Smooth muscle cell (in vitro differentiated cells): ENCODE data around the gene CINP. TPM values are rescaled to one million over a fixed set of nuclear protein-coding genes. Genes with fewer than 3 reads are reported as not detected.

ENCODE experiments used
- DNase-seq: peaks from one replicate; lab custom pipeline; 2025; ENCODE audit not compliant: unreplicated experiment; lab: John Stamatoyannopoulos, UW
- H2AFZ ChIP-seq: fragments of 200-600 bp; sonication (generic); 2 replicates; pipeline ENCODE4 v1.6.0; 2016; ENCODE audit warnings: antibody characterized with exemption, low read depth, mild to moderate bottlenecking
- H3F3A ChIP-seq: fragments of 200-600 bp; sonication (generic); 2 replicates; pipeline ENCODE4 v1.6.0; 2017; ENCODE audit warnings: antibody characterized with exemption, low read depth
- H3K27ac ChIP-seq: fragments of 200-600 bp; sonication (generic); 2 replicates; pipeline ENCODE4 v1.5.1; 2016; ENCODE audit warnings: low read depth, mild to moderate bottlenecking
- H3K27me3 ChIP-seq: fragments of 200-600 bp; sonication (generic); 2 replicates; pipeline ENCODE4 v1.6.1; 2016; ENCODE audit warnings: low read depth, mild to moderate bottlenecking
- H3K36me3 ChIP-seq: fragments of 200-600 bp; sonication (generic); 2 replicates; pipeline ENCODE4 v1.5.1; 2016; ENCODE audit warnings: low read depth
- H3K4me1 ChIP-seq: fragments of 200-600 bp; sonication (generic); 2 replicates; pipeline ENCODE4 v1.5.1; 2016; ENCODE audit warnings: low read depth
- H3K4me2 ChIP-seq: fragments of 200-600 bp; sonication (generic); 2 replicates; pipeline ENCODE4 v1.6.0; 2016; ENCODE audit warnings: mild to moderate bottlenecking
- H3K4me3 ChIP-seq: fragments of 200-600 bp; sonication (generic); 2 replicates; pipeline ENCODE4 v1.5.1; 2016; ENCODE audit warnings: mild to moderate bottlenecking
- H3K79me2 ChIP-seq: fragments of 200-600 bp; sonication (generic); 2 replicates; pipeline ENCODE4 v1.6.0; 2016; ENCODE audit warnings: low read depth, mild to moderate bottlenecking
- H3K9ac ChIP-seq: fragments of 200-600 bp; sonication (generic); 2 replicates; pipeline ENCODE4 v1.6.0; 2016; ENCODE audit warnings: low read depth
- H3K9me3 ChIP-seq: fragments of 200-600 bp; sonication (generic); replicated peaks from 2 replicates; pipeline ENCODE4 v1.5.1; 2016; ENCODE audit warnings: low read depth
- H4K20me1 ChIP-seq: fragments of 200-600 bp; sonication (generic); 2 replicates; pipeline ENCODE4 v1.6.0; 2016; ENCODE audit warnings: low read depth
- CTCF ChIP-seq: fragments of 200-600 bp; sonication (generic); IDR thresholded peaks from 2 replicates; pipeline ENCODE4 v1.5.1; 2017; ENCODE audit warnings: borderline replicate concordance, mild to moderate bottlenecking, antibody characterized with exemption; ENCODE audit not compliant: insufficient read depth, poor library complexity, severe bottlenecking
- WGBS: methylation state at CpG from one replicate; pipeline ENCODE4 v1.1.7; 2016; ENCODE audit warnings: low lambda C conversion rate; 5-methylcytosine and 5-hydroxymethylcytosine counted together
- polyA plus RNA-seq: library from polyadenylated mRNA; unstranded; fragments of >200 nt; fragmentation: Nextera tagmentation; extraction: Ambion mirVana; gene quantifications from 2 replicates; pipeline ENCODE4 v1.2.1, GENCODE V29; 2016
- total RNA-seq: library from RNA; depleted of rRNA; stranded (reverse); fragments of >200 nt; gene quantifications from 2 replicates; pipeline ENCODE4 v1.2.3, GENCODE V29; 2014

Gene CINP
- total and polyA plus RNA-seq, 2 experiments from 2014 or later: 36.5 to 43.6 TPM

- Histone ChIP-seq H3K9me3 (peaks cover 8% of the 10 kb centered on the region), H3K4me1 (no peaks in the 10 kb centered on the region), H2AFZ (no peak overlapping the region), H3K79me2 (no peaks in the 10 kb centered on the region), H3K27ac (no peak overlapping the region), H3K36me3 (peaks cover 3% of the 10 kb centered on the region), H3F3A (no peaks in the 10 kb centered on the region), H3K27me3 (no peaks in the 10 kb centered on the region), H3K9ac (no peak overlapping the region), H3K4me3 (no peak overlapping the region), H3K4me2 (no peak overlapping the region), H4K20me1 (no peaks in the 10 kb centered on the region)
- WGBS: 86% methylated on average over 7 of the region's 7 CpGs
- no peak for DNase-seq
- TF ChIP-seq CTCF: no peak
These were observed 33.8 kb upstream of the CINP start for GRCh38 chr14:102396521-102396920.

GRCh38 chr14:102394717-102395375 lies 32.2 kb upstream of the CINP start:
- Histone ChIP-seq H3K4me3 (no peak overlapping the region), H3K4me1 (peaks cover 5% of the 10 kb centered on the region), H3K9me3 (peaks cover 5% of the 10 kb centered on the region), H3K9ac (no peak overlapping the region), H3K27ac (no peak overlapping the region), H3F3A (no peaks in the 10 kb centered on the region), H3K27me3 (no peaks in the 10 kb centered on the region), H3K4me2 (no peak overlapping the region), H3K36me3 (peaks cover 3% of the 10 kb centered on the region), H4K20me1 (peaks cover 2% of the 10 kb centered on the region), H3K79me2 (no peaks in the 10 kb centered on the region), H2AFZ (no peak overlapping the region)
- no peak for DNase-seq
- no peak for TF ChIP-seq CTCF
- WGBS: 62% methylated on average over 9 of the region's 9 CpGs

- Histone ChIP-seq H3F3A (peaks cover 8% of the 10 kb centered on the region), H3K4me3 (no peak overlapping the region), H3K4me2 (no peak overlapping the region), H3K27me3 (no peaks in the 10 kb centered on the region), H3K9ac (no peak overlapping the region), H3K36me3 (no peaks in the 10 kb centered on the region), H2AFZ (no peak overlapping the region), H3K79me2 (no peaks in the 10 kb centered on the region), H4K20me1 (peaks cover 2% of the 10 kb centered on the region), H3K4me1 (peaks cover 7% of the 10 kb centered on the region), H3K9me3 (no peaks in the 10 kb centered on the region), H3K27ac (no peak overlapping the region)
- no peak for DNase-seq
- no peak for TF ChIP-seq CTCF
- WGBS: 93% methylated on average over 4 of the region's 4 CpGs
These were observed 29.8 kb upstream of the CINP start for GRCh38 chr14:102392506-102392905.
